AG04450 (cell line): Measurements from ENCODE around the gene PLA2G4A. TPM values are rescaled to one million over a fixed set of nuclear protein-coding genes. Genes with fewer than 3 reads are reported as not detected.
A peak's percentile ranks its signal among the peaks of the same experiment; 100 is the strongest.

Experiments used
- CTCF ChIA-PET: fragments of 300-600, 350-600 bp; formaldehyde crosslinking; extraction: SDS; loops from one replicate; lab custom pipeline; 2022; ENCODE audit warnings: antibody characterized with exemption, inconsistent platforms; lab: Charles Lee
- POLR2A ChIA-PET: fragments of 350-600 bp; formaldehyde crosslinking; extraction: SDS; loops from one replicate; lab custom pipeline; 2021; ENCODE audit warnings: antibody characterized with exemption, inconsistent platforms; lab: Yijun Ruan, JAX
- DNase-seq: peaks from one replicate; pipeline ENCODE4 v3.0.0-alpha.2; 2011; ENCODE audit warnings: low read depth, low spot score
- H3K27ac ChIP-seq: one replicate; pipeline ENCODE4 v1.5.1; 2012; ENCODE audit warnings: low read depth, low read length, control low read depth
- H3K27me3 ChIP-seq: one replicate; pipeline ENCODE4 v1.6.0; 2012; ENCODE audit warnings: low read length; ENCODE audit not compliant: control insufficient read depth, insufficient read depth
- H3K4me3 ChIP-seq: 2 replicates; pipeline ENCODE4 v1.5.1; 2011; ENCODE audit warnings: mild to moderate bottlenecking, low read depth, low read length, control low read depth
- H3K9me3 ChIP-seq: 2 replicates; pipeline ENCODE4 v1.5.1; 2012; ENCODE audit warnings: low read length; ENCODE audit not compliant: control insufficient read depth, insufficient read depth
- CTCF ChIP-seq: IDR thresholded peaks from 2 replicates; pipeline ENCODE4 v1.5.1; 2011; ENCODE audit warnings: low read depth, low read length, control low read depth, inconsistent platforms
- polyA plus RNA-seq: library from polyadenylated mRNA; depleted of rRNA; stranded (reverse); fragments of >200 nt; gene quantifications from 2 replicates; pipeline ENCODE4 v1.2.3, GENCODE V29; 2011

PLA2G4A gene
- polyA plus RNA-seq, 1 experiment, result 5.5 TPM

GRCh38 chr1:186987065-186987464 lies 158.3 kb downstream of the PLA2G4A start:
- Histone ChIP-seq H3K9me3 (no peaks in the 10 kb centered on the region), H3K27me3 (no peaks in the 10 kb centered on the region), H3K27ac (no peak overlapping the region), H3K4me3 (no peak overlapping the region)
- no peak for DNase-seq
- ChIA-PET POLR2A (no interaction called here), CTCF (interaction anchor here (0.7 to 3.5 kb wide), 30 partner anchors 9 to 612 kb away, joined by 3 to 68 read pairs (median 4); partner anchors contain the start of genes ODR4, PTGS2 and TPR)
- TF ChIP-seq CTCF, result no peak

- TF ChIP-seq CTCF, result peak; percentile 44
- ChIA-PET POLR2A (no interaction called here), CTCF (interaction anchor here (0.9 to 3.5 kb wide), 9 partner anchors 13 to 613 kb away, joined by 3 to 68 read pairs (median 7); partner anchors contain the start of genes ODR4 and TPR)
Measured at GRCh38 chr1:186987769-186988168, 159.0 kb downstream of the PLA2G4A start.

GRCh38 chr1:186993996-186994395 lies 165.2 kb downstream of the PLA2G4A start:
- POLR2A ChIA-PET, result no interaction called here
- Histone ChIP-seq H3K27me3 (no peaks in the 10 kb centered on the region), H3K4me3 (no peak overlapping the region), H3K27ac (no peak overlapping the region), H3K9me3 (no peaks in the 10 kb centered on the region)
- CTCF ChIA-PET, result interaction anchor here (0.6 to 3.1 kb wide), 5 partner anchors 7 to 590 kb away, joined by 3 to 9 read pairs (median 3); no protein-coding TSS in a partner anchor
- DNase-seq, result no peak
- TF ChIP-seq CTCF, result no peak

More at GRCh38 chr1:186987769-186988168, 159.0 kb downstream of the PLA2G4A start:
- H3K27ac ChIP-seq, result no peak overlapping the region
- no peak overlapping the region for H3K4me3 ChIP-seq
- no peak for DNase-seq
- H3K9me3 ChIP-seq, result no peaks in the 10 kb centered on the region
- H3K27me3 ChIP-seq, result no peaks in the 10 kb centered on the region

DNA sequence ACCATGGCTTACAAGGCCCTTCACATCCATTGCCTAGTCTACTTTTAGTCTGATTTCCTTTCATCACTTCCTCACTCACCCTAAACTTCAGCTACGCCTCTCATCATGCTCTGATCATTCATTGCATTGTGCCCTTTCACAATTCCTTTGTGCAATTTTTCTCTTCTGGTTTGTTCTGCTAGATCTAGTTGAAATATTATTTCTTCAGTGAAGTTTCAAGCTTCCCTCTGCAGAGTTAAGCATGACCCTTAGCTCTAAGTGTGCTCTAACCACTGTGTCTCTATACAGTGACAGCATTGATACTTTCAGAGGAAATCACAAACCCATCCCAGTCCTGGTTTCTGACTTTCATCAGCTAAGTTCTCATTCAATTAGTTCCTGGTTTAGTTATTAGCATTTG lies 166.1 kb downstream of the PLA2G4A start:
- no peak for TF ChIP-seq CTCF
- ChIA-PET CTCF (interaction anchor here (0.6 to 3.1 kb wide), 3 partner anchors 8 to 591 kb away, joined by 3 to 9 read pairs (median 6); no protein-coding TSS in a partner anchor), POLR2A (no interaction called here)
- DNase-seq, result no peak
- no peaks in the 10 kb centered on the region for H3K9me3 ChIP-seq
- H3K27ac ChIP-seq, result no peak overlapping the region
- H3K27me3 ChIP-seq, result no peaks in the 10 kb centered on the region
- H3K4me3 ChIP-seq, result no peak overlapping the region

DNA sequence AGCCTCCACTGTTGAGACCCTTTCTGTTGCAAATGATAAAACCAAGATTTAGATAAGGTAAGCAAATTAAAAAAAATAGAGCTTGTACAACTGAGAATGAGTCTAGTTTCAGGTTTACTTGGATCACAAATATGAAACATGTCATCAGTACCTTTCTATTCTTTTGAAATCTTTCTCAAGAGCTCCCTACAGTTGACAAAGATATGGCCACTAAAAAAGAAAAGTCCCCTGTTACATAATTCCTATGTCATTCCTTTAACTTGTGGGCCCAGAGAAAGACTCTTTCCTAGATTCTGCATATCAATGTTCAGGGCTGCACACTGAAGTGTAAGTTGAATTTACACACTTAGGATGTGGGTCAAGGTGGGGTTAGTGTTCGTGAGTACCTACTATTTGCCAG lies 168.1 kb downstream of the PLA2G4A start:
- Histone ChIP-seq H3K4me3 (no peak overlapping the region), H3K27me3 (no peaks in the 10 kb centered on the region), H3K9me3 (no peaks in the 10 kb centered on the region), H3K27ac (no peak overlapping the region)
- no peak for TF ChIP-seq CTCF
- ChIA-PET POLR2A (no interaction called here), CTCF (interaction anchor here (1.3 to 3.1 kb wide), 2 partner anchors 10 to 391 kb away, joined by 3 to 9 read pairs; no protein-coding TSS in a partner anchor)
- DNase-seq, result no peak
